HepG2 (cell line): ENCODE measurements around the gene KDM7A. TPM values are rescaled to one million over a fixed set of nuclear protein-coding genes. Genes with fewer than 3 reads are reported as not detected.

Experiments
- CCDC6 ChIP-seq: sonication (generic); formaldehyde crosslinking; IDR thresholded peaks from 2 replicates; pipeline ENCODE4 v1.8.1; 2022; ENCODE audit warnings: mild to moderate bottlenecking, missing genetic modification reagents, moderate library complexity
- CREBL2 ChIP-seq: sonication (generic); formaldehyde crosslinking; IDR thresholded peaks from 2 replicates; pipeline ENCODE4 v1.8.1; 2023; ENCODE audit warnings: missing genetic modification reagents, mild to moderate bottlenecking, borderline replicate concordance
- DPF2 ChIP-seq: sonication (generic); formaldehyde crosslinking; IDR thresholded peaks from 2 replicates; pipeline ENCODE4 v1.4.0; 2020; ENCODE audit warnings: mild to moderate bottlenecking, low read depth, missing genetic modification reagents, borderline replicate concordance
- HNF1B ChIP-seq: sonication (generic); formaldehyde crosslinking; IDR thresholded peaks from 2 replicates; pipeline ENCODE4 v1.5.1; 2020; ENCODE audit warnings: mild to moderate bottlenecking, moderate library complexity, missing genetic modification reagents
- IRF2 ChIP-seq: IDR thresholded peaks from 2 replicates; pipeline ENCODE4 v1.6.1; 2018; ENCODE audit warnings: missing genetic modification reagents, missing compliant biosample characterization
- ISL2 ChIP-seq: sonication (generic); formaldehyde crosslinking; IDR thresholded peaks from 2 replicates; pipeline ENCODE4 v1.5.0; 2020; ENCODE audit warnings: missing genetic modification reagents
- KMT2B ChIP-seq: IDR thresholded peaks from 2 replicates; pipeline ENCODE4 v1.6.1; 2016; ENCODE audit warnings: missing genetic modification reagents, missing compliant biosample characterization
- MLLT10 ChIP-seq: sonication (generic); formaldehyde crosslinking; IDR thresholded peaks from 2 replicates; pipeline ENCODE4 v1.4.0; 2020; ENCODE audit warnings: missing genetic modification reagents
- NR1H2 ChIP-seq: sonication (generic); formaldehyde crosslinking; IDR thresholded peaks from 2 replicates; pipeline ENCODE4 v1.8.1; 2022; ENCODE audit warnings: low read depth, missing genetic modification reagents, borderline replicate concordance
- RBFOX2 ChIP-seq: fragments of 200-400 bp; formaldehyde crosslinking; IDR thresholded peaks from 2 replicates; pipeline ENCODE4 v1.6.1; 2017; ENCODE audit warnings: low read depth, mild to moderate bottlenecking, low read length
- SKI ChIP-seq: fragments of 450-650 bp; IDR thresholded peaks from one replicate; pipeline ENCODE4 v1.6.1; 2018; ENCODE audit warnings: mild to moderate bottlenecking; ENCODE audit not compliant: partially characterized antibody
- SMYD3 ChIP-seq: sonication (generic); formaldehyde crosslinking; IDR thresholded peaks from 2 replicates; pipeline ENCODE4 v1.8.1; 2023; ENCODE audit warnings: mild to moderate bottlenecking, missing genetic modification reagents
- SP1 ChIP-seq, 2 experiments: fragments of 450-650 bp in 1 of 2; sonication (generic) in 1 of 2; formaldehyde crosslinking in 1 of 2; IDR thresholded peaks; 2 replicates each; pipeline versions ENCODE4 v1.4.0 to v1.6.1; 2016 to 2020; ENCODE audit warnings: missing genetic modification reagents in 1 of 2
- SP2 ChIP-seq: sonication (generic); formaldehyde crosslinking; IDR thresholded peaks from 2 replicates; pipeline ENCODE4 v1.5.1; 2020; ENCODE audit warnings: mild to moderate bottlenecking, missing genetic modification reagents
- SPEN ChIP-seq: sonication (generic); formaldehyde crosslinking; IDR thresholded peaks from 2 replicates; pipeline ENCODE4 v1.5.1; 2020; ENCODE audit warnings: low read depth, mild to moderate bottlenecking, missing genetic modification reagents
- ZIK1 ChIP-seq: sonication (generic); formaldehyde crosslinking; IDR thresholded peaks from 2 replicates; pipeline ENCODE4 v1.5.0; 2020; ENCODE audit warnings: mild to moderate bottlenecking, low read depth, missing genetic modification reagents, borderline replicate concordance
- ZNF10 ChIP-seq: sonication (generic); formaldehyde crosslinking; IDR thresholded peaks from 2 replicates; pipeline ENCODE4 v1.4.0; 2020; ENCODE audit warnings: mild to moderate bottlenecking, low read depth, missing genetic modification reagents, borderline replicate concordance
- ZNF792 ChIP-seq: IDR thresholded peaks from 2 replicates; pipeline ENCODE4 v1.6.1; 2016
- ZSCAN31 ChIP-seq: sonication (generic); formaldehyde crosslinking; IDR thresholded peaks from 2 replicates; pipeline ENCODE4 v1.5.0; 2020; ENCODE audit warnings: low read depth, mild to moderate bottlenecking, missing genetic modification reagents
- polyA plus RNA-seq, 8 experiments: library from polyadenylated mRNA; depleted of rRNA in 3 of 8; stranded (reverse) in 7 of 8; unstranded in 1 of 8; fragments of >200 nt; fragmentation: Illumina TruSeq in 4 of 8; extraction: Trizol in 4 of 8; gene quantifications; 2 replicates each; pipeline versions ENCODE4 v1.2.1 to v1.2.3, GENCODE V29; 2011 to 2016; ENCODE audit warnings: low read depth in 4 of 8, missing spikeins in 1 of 8, mixed read lengths in 1 of 8; ENCODE audit not compliant: insufficient read depth in 1 of 8
- total RNA-seq, 5 experiments: library from RNA; depleted of rRNA; stranded (reverse); fragments of >200 nt; fragmentation: Illumina TruSeq; extraction: Trizol; gene quantifications; 2 replicates each; pipeline ENCODE4 v1.2.3, GENCODE V29; 2016; ENCODE audit warnings: low read depth in 1 of 5
- TF ChIP-seq, protein P1 (sequence below): sonication (generic); formaldehyde crosslinking; IDR thresholded peaks from 2 replicates; pipeline ENCODE4 v1.5.0; 2020; ENCODE audit warnings: mild to moderate bottlenecking, missing genetic modification reagents

Gene KDM7A
- total and polyA plus RNA-seq, 2 of the 13 experiments (the other 11 are each of a cell fraction or from before 2014, with no cell fraction given), result 10.8 to 16.8 TPM

GRCh38 chr7:140176811-140177702, at the start of gene KDM7A (continued):
- TF ChIP-seq, protein P1, sequence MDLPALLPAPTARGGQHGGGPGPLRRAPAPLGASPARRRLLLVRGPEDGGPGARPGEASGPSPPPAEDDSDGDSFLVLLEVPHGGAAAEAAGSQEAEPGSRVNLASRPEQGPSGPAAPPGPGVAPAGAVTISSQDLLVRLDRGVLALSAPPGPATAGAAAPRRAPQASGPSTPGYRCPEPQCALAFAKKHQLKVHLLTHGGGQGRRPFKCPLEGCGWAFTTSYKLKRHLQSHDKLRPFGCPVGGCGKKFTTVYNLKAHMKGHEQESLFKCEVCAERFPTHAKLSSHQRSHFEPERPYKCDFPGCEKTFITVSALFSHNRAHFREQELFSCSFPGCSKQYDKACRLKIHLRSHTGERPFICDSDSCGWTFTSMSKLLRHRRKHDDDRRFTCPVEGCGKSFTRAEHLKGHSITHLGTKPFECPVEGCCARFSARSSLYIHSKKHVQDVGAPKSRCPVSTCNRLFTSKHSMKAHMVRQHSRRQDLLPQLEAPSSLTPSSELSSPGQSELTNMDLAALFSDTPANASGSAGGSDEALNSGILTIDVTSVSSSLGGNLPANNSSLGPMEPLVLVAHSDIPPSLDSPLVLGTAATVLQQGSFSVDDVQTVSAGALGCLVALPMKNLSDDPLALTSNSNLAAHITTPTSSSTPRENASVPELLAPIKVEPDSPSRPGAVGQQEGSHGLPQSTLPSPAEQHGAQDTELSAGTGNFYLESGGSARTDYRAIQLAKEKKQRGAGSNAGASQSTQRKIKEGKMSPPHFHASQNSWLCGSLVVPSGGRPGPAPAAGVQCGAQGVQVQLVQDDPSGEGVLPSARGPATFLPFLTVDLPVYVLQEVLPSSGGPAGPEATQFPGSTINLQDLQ (CRISPR knock-in tag), result no peak
- TF ChIP-seq HNF1B (peak; percentile 61; the same call in 1 of the 2 replicates), SKI (peak; percentile 93), ZSCAN31 (CRISPR knock-in tag) (peak; percentile 88), ISL2 (CRISPR knock-in tag) (peak; percentile 66), ZNF792 (CRISPR knock-in tag) (peak; percentile 43; the same call in 1 of the 2 replicates), DPF2 (CRISPR knock-in tag) (no peak), CREBL2 (CRISPR knock-in tag) (peak; percentile 64; the same call in 1 of the 2 replicates), NR1H2 (CRISPR knock-in tag) (no peak), SP1 (IDR thresholded peaks at IDR 0.05) (no peak), SP1 (CRISPR knock-in tag; IDR thresholded peaks at IDR 0.05) (no peak), SPEN (peak; percentile 77), SP2 (CRISPR knock-in tag) (peak; percentile 46; the same call in 1 of the 2 replicates), ZIK1 (peak; percentile 69; the same call in 1 of the 2 replicates), KMT2B (CRISPR knock-in tag) (no peak), ZNF10 (CRISPR knock-in tag) (no peak), CCDC6 (CRISPR knock-in tag) (peak; percentile 77; the same call in 1 of the 2 replicates), RBFOX2 (peak; percentile 96), MLLT10 (CRISPR knock-in tag) (no peak), IRF2 (CRISPR knock-in tag) (peak; percentile 39), SMYD3 (no peak; the same call in 1 of the 2 replicates)
